HG03469 (cell line): Measurements from ENCODE around the gene MYZAP.
A peak's percentile ranks its signal among the peaks of the same experiment; 100 is the strongest.

Experiments used
- ATAC-seq: cut with Tn5 transposase; IDR thresholded peaks from one replicate; pipeline ENCODE4 v1.9.1; 2021; ENCODE audit warnings: mild to moderate bottlenecking, moderate library complexity, moderate number of reproducible peaks; ENCODE audit not compliant: unreplicated experiment

MYZAP gene

GRCh38 chr15:57561041-57561711 is 30.5 kb upstream of the MYZAP start:
- peak; percentile 81 for ATAC-seq

- no peak for ATAC-seq
Measured at GRCh38 chr15:57562196-57562769, 29.4 kb upstream of the MYZAP start.

- ATAC-seq, result no peak
Measured at GRCh38 chr15:57563416-57563815, 28.3 kb upstream of the MYZAP start.

GRCh38 chr15:57565311-57565710 is 26.4 kb upstream of the MYZAP start:
- no peak for ATAC-seq

DNA sequence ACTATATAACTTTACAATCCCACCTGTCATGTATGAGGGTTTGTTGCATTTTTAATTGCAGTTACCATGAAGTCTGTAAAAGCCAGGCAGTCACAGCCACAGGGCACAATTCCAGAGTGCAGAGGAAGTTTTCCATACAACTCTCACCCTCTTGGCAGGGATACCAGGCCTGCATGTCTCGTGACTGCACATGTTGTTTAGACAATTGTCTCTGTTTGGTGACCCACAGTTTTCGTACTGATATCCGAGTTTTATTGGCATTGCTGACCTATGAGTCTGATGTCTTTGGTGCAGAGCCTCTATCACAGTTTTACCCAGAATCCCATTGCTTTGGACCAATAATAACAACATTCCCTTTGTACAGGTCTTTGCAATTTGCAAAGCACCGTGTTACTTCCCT is 24.9 kb upstream of the MYZAP start:
- no peak for ATAC-seq

DNA sequence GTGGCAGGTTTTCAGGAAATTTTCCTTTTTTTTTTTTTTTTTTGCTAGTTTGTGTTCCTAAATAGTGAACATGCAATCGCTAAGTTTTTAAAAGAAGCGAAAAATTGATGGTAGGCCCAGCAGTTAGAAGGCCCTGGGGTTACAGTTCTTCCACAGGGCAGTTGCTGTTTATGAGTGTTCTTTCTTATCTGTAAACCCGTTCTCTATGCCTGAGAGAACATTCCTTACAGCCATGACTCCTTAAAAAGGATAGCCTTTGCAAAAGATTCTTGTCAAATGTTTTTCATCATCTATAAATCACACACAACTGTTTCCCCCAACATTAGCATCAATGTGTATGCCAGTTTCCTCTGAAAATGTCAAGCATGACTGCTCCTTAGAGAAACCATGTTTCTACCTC is 23.8 kb upstream of the MYZAP start:
- ATAC-seq, result no peak

DNA sequence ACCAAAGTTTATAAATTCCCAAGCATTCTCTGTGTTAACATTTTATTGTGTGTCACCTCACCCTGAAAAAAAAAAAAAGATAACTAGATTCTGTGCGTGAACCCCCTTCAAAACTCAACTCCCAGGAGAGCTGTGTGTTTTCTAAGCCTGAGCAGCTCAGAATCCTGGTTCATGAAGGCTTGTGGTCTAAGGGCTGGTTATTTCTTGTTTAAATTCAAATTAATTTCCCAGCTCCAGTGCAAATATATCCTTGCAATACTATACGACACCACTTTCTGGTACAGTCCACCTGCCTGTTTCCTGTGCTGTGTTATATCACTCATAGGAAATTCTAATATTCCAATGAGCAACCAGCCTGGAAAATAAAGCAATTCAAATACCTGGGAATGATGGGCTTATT is 23.4 kb upstream of the MYZAP start:
- no peak for ATAC-seq

DNA sequence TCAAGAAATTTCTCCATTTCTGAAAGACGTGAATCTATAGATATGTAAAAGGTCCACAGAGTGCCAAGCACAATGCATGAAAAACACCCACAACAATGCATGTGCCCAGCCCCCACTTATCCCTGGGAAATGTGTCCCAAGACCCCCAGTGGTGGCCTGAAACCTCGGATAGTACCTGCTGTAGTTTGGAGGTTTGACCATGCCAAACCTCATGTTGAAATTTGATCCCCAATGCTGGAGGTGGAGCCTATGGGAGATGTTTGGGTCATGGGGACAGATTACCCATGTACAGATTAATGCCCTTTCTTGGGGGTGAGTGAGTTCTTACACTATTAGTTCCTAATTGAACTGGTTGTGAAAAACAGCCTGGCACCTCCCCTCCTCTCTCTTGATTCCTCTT is 21.4 kb upstream of the MYZAP start:
- no peak for ATAC-seq

GRCh38 chr15:57570994-57571393 is 20.7 kb upstream of the MYZAP start:
- ATAC-seq, result no peak

DNA sequence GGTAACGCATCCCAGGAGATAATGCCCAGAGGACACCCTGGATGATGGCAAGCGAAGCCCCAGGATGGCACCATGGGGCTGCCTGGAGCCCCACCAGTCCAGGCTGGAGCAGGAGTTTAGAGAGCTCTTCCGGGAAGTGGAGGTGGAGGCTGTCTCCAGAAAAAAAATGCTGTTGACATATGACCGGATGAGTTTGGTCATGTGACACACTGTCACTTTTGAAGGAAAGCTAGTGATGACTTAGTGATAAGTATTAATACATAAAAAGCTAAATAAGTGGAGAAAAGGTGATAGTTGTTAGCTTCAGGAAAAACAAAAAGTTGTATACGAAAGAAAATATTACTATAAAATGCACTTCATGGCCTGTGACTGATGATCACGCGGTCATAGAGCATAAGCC is 20.0 kb upstream of the MYZAP start:
- ATAC-seq, result no peak

DNA sequence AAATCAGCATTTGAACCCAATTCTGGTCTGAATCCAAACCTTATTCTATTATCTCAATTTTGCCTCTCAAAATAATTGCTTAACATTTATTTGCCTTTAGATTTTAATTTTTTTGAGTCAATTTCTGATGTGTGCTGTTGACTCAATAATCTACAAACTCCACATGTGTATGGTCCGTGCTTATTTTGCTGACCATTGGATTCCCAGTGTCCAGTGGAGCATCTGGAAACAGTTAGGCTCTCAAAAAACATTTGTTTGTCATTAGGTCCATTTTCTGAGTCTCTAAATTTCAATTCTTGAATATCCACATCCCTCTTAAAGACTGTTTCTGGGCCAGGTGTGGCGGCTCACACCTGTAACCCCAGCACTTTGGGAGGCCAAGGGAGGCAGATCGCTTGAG is 19.2 kb upstream of the MYZAP start:
- ATAC-seq, result no peak

DNA sequence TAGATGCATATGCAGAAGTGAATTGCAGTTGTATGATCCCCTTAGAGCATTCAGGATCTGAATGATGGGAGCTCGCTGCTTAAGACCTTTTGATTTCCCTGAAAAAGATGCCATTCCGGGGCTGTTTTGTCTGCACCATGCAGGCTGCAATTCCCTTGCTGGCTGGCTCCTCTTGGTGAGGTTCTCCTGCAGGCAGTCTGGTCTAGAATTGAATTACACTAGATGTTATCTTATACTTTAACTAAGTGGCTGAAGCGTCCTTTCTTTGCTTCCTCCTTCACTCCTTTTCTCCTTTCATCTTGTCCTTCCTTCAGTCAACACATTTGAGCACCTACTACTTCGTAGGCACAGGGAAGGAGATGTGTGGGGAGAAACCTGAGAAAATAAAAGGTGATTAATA is 18.6 kb upstream of the MYZAP start:
- no peak for ATAC-seq

DNA sequence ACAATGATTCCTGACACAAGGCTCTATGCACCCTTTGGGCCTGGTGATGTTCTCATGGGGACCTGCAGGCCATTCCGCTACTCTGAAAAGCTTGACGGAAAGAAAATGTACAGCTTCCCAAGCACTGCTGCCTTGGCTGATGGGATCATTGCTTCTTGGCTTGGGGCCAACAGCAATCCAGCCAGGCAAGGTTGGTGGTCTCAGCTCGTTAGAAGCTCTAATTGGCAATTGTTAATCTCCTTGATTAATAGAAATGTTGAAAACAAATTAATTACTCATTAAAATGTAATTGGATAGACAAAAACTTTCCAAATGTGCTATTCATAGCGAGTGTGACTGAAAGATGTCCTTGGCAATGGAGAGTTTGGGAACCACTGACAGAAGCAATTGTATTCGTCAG is 16.3 kb upstream of the MYZAP start:
- no peak for ATAC-seq

GRCh38 chr15:57578288-57578900 is 13.3 kb upstream of the MYZAP start:
- ATAC-seq, result no peak

- no peak for ATAC-seq
Measured at GRCh38 chr15:57580428-57580827, 11.3 kb upstream of the MYZAP start.

DNA sequence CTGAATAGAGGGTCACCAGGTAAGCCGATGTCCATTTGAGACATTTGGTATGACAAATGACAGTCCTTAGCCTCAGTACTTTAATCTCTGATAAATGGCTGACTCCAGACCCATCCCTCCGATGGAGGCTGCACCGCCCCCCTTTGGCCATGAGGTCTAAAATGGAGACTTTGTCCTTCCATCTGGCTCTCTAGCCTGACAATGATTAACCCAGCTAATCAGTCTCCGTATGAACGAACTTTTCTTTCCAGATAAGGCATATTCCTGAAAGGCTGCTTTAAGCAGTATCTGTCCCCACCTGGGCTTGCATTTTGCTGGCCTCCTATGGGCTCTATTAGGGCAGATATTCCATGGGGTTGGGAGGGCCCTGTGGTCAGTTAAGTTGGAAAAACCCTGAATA is 10.8 kb upstream of the MYZAP start:
- ATAC-seq, result no peak

- ATAC-seq, result no peak
Measured at GRCh38 chr15:57582090-57582489, 9.6 kb upstream of the MYZAP start.

GRCh38 chr15:57583282-57583681 is 8.4 kb upstream of the MYZAP start:
- no peak for ATAC-seq

DNA sequence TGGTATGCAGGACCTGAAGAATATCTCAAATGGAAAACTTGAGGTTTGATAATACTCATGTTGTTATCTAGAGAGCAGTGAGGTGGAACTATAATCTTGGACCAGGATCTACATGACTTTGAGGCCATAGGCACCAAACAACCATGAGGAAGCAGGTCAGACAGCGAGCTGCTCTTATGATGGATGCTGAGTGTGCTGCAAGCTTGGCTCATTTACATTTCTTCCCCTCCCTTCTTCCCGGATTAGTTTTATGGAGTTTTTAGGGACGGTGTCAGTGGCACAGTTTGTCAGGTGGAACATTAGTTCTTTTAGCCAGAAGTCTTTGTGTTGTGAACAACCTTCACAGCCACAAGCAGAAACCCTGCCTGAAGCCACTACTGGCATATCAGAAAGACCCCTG is 8.0 kb upstream of the MYZAP start:
- ATAC-seq, result no peak

GRCh38 chr15:57586661-57587424 is 4.9 kb upstream of the MYZAP start:
- no peak for ATAC-seq

DNA sequence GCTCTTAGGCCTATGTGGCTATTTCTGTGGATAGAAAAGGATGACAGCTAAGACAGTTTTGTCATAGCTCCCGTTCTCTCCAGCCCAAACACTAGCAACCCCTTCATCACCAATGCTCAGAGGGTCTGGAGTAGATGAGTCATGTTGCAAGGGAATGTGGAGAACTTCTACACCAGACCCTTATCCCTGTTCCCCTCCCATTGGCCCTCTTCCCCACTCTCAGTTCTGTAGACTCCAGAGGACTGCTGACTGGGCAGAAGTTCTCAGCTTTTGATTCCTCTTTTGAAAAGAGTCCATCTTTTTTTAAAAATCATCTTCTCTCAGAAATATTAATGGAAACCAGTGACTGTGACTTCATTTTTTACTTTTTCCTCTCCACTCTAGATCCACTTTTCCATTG is 2.4 kb upstream of the MYZAP start:
- no peak for ATAC-seq

- no peak for ATAC-seq
Measured at GRCh38 chr15:57589754-57590153, 1.9 kb upstream of the MYZAP start.
